Measurements from ENCODE around the gene SBF2.

Gene SBF2

GRCh38 chr11:9823439-9823838, 470.6 kb downstream of the SBF2 start:
- H3K9ac ChIP-seq (ENCODE audit: low read length) = no peak overlapping the region
- no peaks in the 10 kb centered on the region for H3K9me2 ChIP-seq (ENCODE audit: low read depth, low read length)
- TF ChIP-seq, protein P1, sequence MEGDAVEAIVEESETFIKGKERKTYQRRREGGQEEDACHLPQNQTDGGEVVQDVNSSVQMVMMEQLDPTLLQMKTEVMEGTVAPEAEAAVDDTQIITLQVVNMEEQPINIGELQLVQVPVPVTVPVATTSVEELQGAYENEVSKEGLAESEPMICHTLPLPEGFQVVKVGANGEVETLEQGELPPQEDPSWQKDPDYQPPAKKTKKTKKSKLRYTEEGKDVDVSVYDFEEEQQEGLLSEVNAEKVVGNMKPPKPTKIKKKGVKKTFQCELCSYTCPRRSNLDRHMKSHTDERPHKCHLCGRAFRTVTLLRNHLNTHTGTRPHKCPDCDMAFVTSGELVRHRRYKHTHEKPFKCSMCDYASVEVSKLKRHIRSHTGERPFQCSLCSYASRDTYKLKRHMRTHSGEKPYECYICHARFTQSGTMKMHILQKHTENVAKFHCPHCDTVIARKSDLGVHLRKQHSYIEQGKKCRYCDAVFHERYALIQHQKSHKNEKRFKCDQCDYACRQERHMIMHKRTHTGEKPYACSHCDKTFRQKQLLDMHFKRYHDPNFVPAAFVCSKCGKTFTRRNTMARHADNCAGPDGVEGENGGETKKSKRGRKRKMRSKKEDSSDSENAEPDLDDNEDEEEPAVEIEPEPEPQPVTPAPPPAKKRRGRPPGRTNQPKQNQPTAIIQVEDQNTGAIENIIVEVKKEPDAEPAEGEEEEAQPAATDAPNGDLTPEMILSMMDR (IDR thresholded peaks at IDR 0.05; ENCODE audit: low read length) = no peak
- TF ChIP-seq EZH2 (IDR thresholded peaks at IDR 0.05; ENCODE audit: borderline replicate concordance, low read length) = no peak
- H3K27ac ChIP-seq (ENCODE audit: low read depth, low read length, poor library complexity, severe bottlenecking) = no peak overlapping the region
- H4K20me1 ChIP-seq (ENCODE audit: insufficient read depth, low read length) = no peaks in the 10 kb centered on the region
- H3K79me2 ChIP-seq (ENCODE audit: insufficient read depth, low read length) = no peaks in the 10 kb centered on the region
- H3K4me3 ChIP-seq (ENCODE audit: low read depth, low read length, poor library complexity, severe bottlenecking) = no peak overlapping the region
- H2AFZ ChIP-seq (ENCODE audit: low read length) = no peak overlapping the region
- no peaks in the 10 kb centered on the region for H3K36me3 ChIP-seq (ENCODE audit: insufficient read depth, low read length)
- H3K9me3 ChIP-seq (ENCODE audit: low read length) = no peaks in the 10 kb centered on the region
- H3F3A ChIP-seq (ENCODE audit: insufficient read depth, low read length) = no peaks in the 10 kb centered on the region
- no peaks in the 10 kb centered on the region for H3K4me1 ChIP-seq (ENCODE audit: insufficient read depth, low read length, severe bottlenecking)
- no peaks in the 10 kb centered on the region for H3K27me3 ChIP-seq (ENCODE audit: insufficient read depth, low read length)
- H3K4me2 ChIP-seq (ENCODE audit: low read length) = no peak overlapping the region

DNA sequence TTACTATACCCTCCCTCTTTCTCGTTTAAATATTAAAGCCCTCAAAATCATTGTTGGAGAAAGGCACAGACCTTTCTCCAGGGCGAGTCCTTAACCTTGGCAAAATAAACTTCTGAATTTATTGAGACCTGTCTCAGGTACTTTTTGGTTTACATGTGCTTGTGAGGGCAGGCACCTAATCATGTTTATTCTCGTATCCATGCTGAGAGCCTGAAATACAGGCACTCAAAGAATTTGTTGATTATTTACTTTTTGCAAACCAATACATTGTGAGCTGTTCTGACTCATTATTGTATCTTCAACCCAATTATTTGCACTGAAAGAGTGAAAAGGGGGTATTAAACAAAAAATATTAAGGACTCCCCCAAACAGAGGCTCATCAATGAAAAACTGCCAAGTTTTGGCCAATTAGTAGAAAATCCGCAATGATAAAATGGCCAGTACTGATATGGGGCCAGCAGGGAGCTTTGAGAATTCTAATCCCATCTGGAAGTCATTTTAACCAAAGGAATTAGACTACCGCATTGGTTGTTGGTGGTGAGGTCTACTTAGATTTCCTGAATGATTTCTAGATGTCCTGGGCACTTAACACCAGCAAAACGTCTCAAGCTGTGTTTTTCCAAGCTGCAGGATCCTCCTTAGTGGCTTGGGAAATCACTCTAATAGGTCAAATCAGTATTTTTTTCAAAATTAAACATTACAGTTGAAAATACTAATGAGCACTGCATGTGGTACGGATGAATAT, 472.8 kb downstream of the SBF2 start:
- Histone ChIP-seq H2AFZ (ENCODE audit: low read length) (no peak overlapping the region), H3K9me3 (ENCODE audit: low read length) (no peaks in the 10 kb centered on the region), H3K27me3 (ENCODE audit: insufficient read depth, low read length) (no peaks in the 10 kb centered on the region), H3K9me2 (ENCODE audit: low read depth, low read length) (no peaks in the 10 kb centered on the region), H3K4me1 (ENCODE audit: insufficient read depth, low read length, severe bottlenecking) (no peaks in the 10 kb centered on the region), H3K36me3 (ENCODE audit: insufficient read depth, low read length) (no peaks in the 10 kb centered on the region), H3K27ac (ENCODE audit: low read depth, low read length, poor library complexity, severe bottlenecking) (no peak overlapping the region), H3K4me2 (ENCODE audit: low read length) (no peak overlapping the region), H3F3A (ENCODE audit: insufficient read depth, low read length) (no peaks in the 10 kb centered on the region), H3K4me3 (ENCODE audit: low read depth, low read length, poor library complexity, severe bottlenecking) (no peak overlapping the region), H3K79me2 (ENCODE audit: insufficient read depth, low read length) (no peaks in the 10 kb centered on the region), H4K20me1 (ENCODE audit: insufficient read depth, low read length) (no peaks in the 10 kb centered on the region), H3K9ac (ENCODE audit: low read length) (no peak overlapping the region)
- TF ChIP-seq EZH2 (IDR thresholded peaks at IDR 0.05; ENCODE audit: borderline replicate concordance, low read length) = no peak
- TF ChIP-seq, protein P1 (IDR thresholded peaks at IDR 0.05; ENCODE audit: low read length) = no peak

DNA sequence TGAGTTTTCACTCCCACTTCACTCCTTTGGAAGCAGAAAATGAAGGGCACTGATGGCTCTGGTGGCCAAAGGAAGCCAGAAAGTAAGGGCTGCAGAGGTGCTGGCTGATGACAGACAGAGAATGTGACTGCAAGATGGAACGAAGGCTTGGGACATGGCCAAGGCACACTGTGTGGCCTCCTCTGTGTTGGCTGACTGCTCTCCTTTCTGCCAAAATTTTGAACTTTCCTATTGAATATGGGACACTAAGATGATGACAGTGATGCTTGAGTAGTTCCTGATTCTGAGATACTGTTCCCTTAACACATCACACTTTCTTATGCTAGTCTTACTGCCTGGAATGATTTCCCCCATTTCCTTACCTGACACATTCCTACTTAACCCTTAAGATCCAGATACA, 473.8 kb downstream of the SBF2 start:
- no peak overlapping the region for H3K9ac ChIP-seq (ENCODE audit: low read length)
- H4K20me1 ChIP-seq (ENCODE audit: insufficient read depth, low read length) = no peaks in the 10 kb centered on the region
- H3K9me2 ChIP-seq (ENCODE audit: low read depth, low read length) = no peaks in the 10 kb centered on the region
- H3K79me2 ChIP-seq (ENCODE audit: insufficient read depth, low read length) = no peaks in the 10 kb centered on the region
- H3K36me3 ChIP-seq (ENCODE audit: insufficient read depth, low read length) = no peaks in the 10 kb centered on the region
- no peak overlapping the region for H2AFZ ChIP-seq (ENCODE audit: low read length)
- H3K27me3 ChIP-seq (ENCODE audit: insufficient read depth, low read length) = no peaks in the 10 kb centered on the region
- H3F3A ChIP-seq (ENCODE audit: insufficient read depth, low read length) = no peaks in the 10 kb centered on the region
- no peak overlapping the region for H3K27ac ChIP-seq (ENCODE audit: low read depth, low read length, poor library complexity, severe bottlenecking)
- no peaks in the 10 kb centered on the region for H3K9me3 ChIP-seq (ENCODE audit: low read length)
- TF ChIP-seq, protein P1 (IDR thresholded peaks at IDR 0.05; ENCODE audit: low read length) = no peak
- TF ChIP-seq EZH2 (IDR thresholded peaks at IDR 0.05; ENCODE audit: borderline replicate concordance, low read length) = no peak
- no peak overlapping the region for H3K4me3 ChIP-seq (ENCODE audit: low read depth, low read length, poor library complexity, severe bottlenecking)
- H3K4me2 ChIP-seq (ENCODE audit: low read length) = no peak overlapping the region
- no peaks in the 10 kb centered on the region for H3K4me1 ChIP-seq (ENCODE audit: insufficient read depth, low read length, severe bottlenecking)

Measured in OCI-LY1 (cell line).